Measurements from ENCODE around the gene TNRC6C. TPM values are rescaled to one million over a fixed set of nuclear protein-coding genes. Genes with fewer than 3 reads are reported as not detected.
A peak's percentile ranks its signal among the peaks of the same experiment; 100 is the strongest.

TNRC6C gene
- total RNA-seq, 2 experiments from 2014 or later, result 50.7 to 57.3 TPM

DNA sequence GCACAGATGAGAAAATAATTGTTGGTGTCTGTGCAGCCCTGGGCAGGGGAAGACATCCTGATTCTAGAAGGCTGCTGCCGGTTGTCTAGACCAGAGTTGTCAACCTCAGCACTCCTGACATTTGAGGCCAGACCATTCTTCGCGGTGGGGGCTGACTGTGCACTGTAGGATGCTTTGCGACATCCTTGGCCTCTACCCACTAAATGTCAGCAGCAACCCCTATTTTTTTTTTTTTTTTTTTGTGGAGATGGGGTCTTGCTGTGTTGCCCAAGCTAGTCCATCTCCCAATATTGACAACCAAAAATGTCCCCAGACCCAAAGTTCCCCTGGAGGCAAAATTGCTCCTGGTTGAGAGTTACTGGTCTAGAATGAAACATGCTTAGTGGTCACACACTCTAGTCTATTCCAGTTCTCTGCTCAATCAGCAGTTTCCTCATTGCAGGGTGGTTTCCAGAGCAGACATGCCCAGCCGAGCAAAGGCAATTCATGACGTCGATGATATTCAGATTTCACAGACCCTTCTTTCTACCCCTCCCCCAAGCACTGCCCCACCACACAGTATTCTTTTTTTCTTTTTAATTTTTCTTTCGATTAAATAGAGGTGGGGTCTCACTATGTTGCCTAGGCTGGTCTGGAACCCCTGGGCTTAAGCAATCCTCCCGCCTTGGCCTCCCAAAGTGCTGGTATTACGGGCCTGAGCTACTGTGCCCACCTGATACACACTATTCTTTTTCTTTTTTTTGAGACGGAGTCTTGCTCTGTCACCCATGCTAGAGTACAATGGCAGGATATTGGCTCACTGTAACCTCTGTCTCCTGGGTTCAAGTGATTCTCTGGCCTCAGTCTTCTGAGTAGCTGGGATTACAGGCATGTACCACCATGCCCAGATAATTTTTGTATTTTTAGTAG, 196.7 kb downstream of the TNRC6C start:
- Histone ChIP-seq H3K27me3 (ENCODE audit: control insufficient read depth in 1 of 2, insufficient read depth in 2 of 2, low read length in 2 of 2) (no peaks in the 10 kb centered on the region), H3K4me1 (ENCODE audit: insufficient read depth, low read length) (peaks cover 4% of the 10 kb centered on the region), H3K27ac (ENCODE audit: low read depth in 1 of 2, low read length in 2 of 2) (no peak overlapping the region), H3K4me3 (ENCODE audit: low read length) (no peak overlapping the region), H3K36me3 (ENCODE audit: insufficient read depth, low read length) (no peaks in the 10 kb centered on the region), H3K9me3 (ENCODE audit: control insufficient read depth in 1 of 2, insufficient read depth in 1 of 2, low read length in 2 of 2) (no peaks in the 10 kb centered on the region)
- no peak overlapping the region for H3K4me3 Mint-ChIP-seq
- intact Hi-C loops (cut with DNase I, micrococcal nuclease), result no loop called here
- TF ChIP-seq, protein P1, sequence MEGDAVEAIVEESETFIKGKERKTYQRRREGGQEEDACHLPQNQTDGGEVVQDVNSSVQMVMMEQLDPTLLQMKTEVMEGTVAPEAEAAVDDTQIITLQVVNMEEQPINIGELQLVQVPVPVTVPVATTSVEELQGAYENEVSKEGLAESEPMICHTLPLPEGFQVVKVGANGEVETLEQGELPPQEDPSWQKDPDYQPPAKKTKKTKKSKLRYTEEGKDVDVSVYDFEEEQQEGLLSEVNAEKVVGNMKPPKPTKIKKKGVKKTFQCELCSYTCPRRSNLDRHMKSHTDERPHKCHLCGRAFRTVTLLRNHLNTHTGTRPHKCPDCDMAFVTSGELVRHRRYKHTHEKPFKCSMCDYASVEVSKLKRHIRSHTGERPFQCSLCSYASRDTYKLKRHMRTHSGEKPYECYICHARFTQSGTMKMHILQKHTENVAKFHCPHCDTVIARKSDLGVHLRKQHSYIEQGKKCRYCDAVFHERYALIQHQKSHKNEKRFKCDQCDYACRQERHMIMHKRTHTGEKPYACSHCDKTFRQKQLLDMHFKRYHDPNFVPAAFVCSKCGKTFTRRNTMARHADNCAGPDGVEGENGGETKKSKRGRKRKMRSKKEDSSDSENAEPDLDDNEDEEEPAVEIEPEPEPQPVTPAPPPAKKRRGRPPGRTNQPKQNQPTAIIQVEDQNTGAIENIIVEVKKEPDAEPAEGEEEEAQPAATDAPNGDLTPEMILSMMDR (IDR thresholded peaks at IDR 0.05), result no peak
- ATAC-seq (ENCODE audit: poor library complexity) (peak; percentile 57), DNase-seq (peak in 2 of 14 experiments; percentile 51 to 56)
- no peaks in the 10 kb centered on the region for H3K36me3 Mint-ChIP-seq (ENCODE audit: low read depth)
- POLR2A ChIA-PET, result interaction anchor here (0.5 to 2.7 kb wide), 2 partner anchors 9 to 12 kb away, joined by 4 to 8 read pairs; partner anchors contain the start of gene C17orf99
- no peaks in the 10 kb centered on the region for H3K27me3 Mint-ChIP-seq
- CTCF ChIA-PET, result no interaction called here
- peaks cover 4% of the 10 kb centered on the region for H3K4me1 Mint-ChIP-seq (ENCODE audit: low read depth)
- no peak overlapping the region for H3K27ac Mint-ChIP-seq
- H3K9me3 Mint-ChIP-seq, result no peaks in the 10 kb centered on the region

Other genes with a start within 250 kb of the TNRC6C start
- gene TMC6, start 170.1 kb downstream of the TNRC6C start, total RNA-seq, result 100 to 1,000 TPM; 645 to 659 TPM
- 100 to 1,000 TPM; 567 to 577 TPM for gene TMC8, start 172.1 kb downstream of the TNRC6C start, total RNA-seq
- not detected for gene C17orf99, start 187.7 kb downstream of the TNRC6C start, total RNA-seq
- 10 to 100 TPM; 34.9 to 41.3 TPM for gene SYNGR2, start 209.9 kb downstream of the TNRC6C start, total RNA-seq
- gene TK1, start 228.3 kb downstream of the TNRC6C start, total RNA-seq, result under 1 TPM; 0.78 to 0.88 TPM
- gene AFMID, start 228.7 kb downstream of the TNRC6C start, total RNA-seq, result under 1 TPM; 0.42 to 0.60 TPM

Data from CD4-positive, alpha-beta T cell (primary cell).